Nephron progenitor cell (in vitro differentiated cells): ENCODE measurements around the gene TMEM97.

Source experiments
- DNase-seq: peaks from one replicate; pipeline ENCODE4 v3.0.0; 2021
- H3K27ac Mint-ChIP-seq: 2 replicates; pipeline ENCODE4 v1.8.0; 2021; ENCODE audit warnings: mild to moderate bottlenecking, moderate library complexity, mixed read lengths
- H3K27me3 Mint-ChIP-seq: 2 replicates; pipeline ENCODE4 v1.8.0; 2021; ENCODE audit warnings: mild to moderate bottlenecking, low read depth, mixed read lengths; ENCODE audit not compliant: poor library complexity
- H3K36me3 Mint-ChIP-seq: 2 replicates; pipeline ENCODE4 v1.8.0; 2021; ENCODE audit warnings: low read depth, mixed read lengths
- H3K4me1 Mint-ChIP-seq: 2 replicates; pipeline ENCODE4 v1.8.0; 2021; ENCODE audit warnings: mixed read lengths
- H3K4me3 Mint-ChIP-seq: 2 replicates; pipeline ENCODE4 v1.8.0; 2021; ENCODE audit warnings: mild to moderate bottlenecking, moderate library complexity, mixed read lengths
- H3K9me3 Mint-ChIP-seq: 2 replicates; pipeline ENCODE4 v1.8.0; 2021; ENCODE audit warnings: mild to moderate bottlenecking, moderate library complexity, mixed read lengths
- TF ChIP-seq, protein P1 (sequence below): fragments of 200-600 bp; sonication (generic); IDR thresholded peaks from 2 replicates; pipeline ENCODE4 v1.5.0; 2021; ENCODE audit warnings: antibody characterized with exemption

The TMEM97 gene

GRCh38 chr17:28319598-28319935, 567 bp downstream of the TMEM97 start:
- TF ChIP-seq, protein P1, sequence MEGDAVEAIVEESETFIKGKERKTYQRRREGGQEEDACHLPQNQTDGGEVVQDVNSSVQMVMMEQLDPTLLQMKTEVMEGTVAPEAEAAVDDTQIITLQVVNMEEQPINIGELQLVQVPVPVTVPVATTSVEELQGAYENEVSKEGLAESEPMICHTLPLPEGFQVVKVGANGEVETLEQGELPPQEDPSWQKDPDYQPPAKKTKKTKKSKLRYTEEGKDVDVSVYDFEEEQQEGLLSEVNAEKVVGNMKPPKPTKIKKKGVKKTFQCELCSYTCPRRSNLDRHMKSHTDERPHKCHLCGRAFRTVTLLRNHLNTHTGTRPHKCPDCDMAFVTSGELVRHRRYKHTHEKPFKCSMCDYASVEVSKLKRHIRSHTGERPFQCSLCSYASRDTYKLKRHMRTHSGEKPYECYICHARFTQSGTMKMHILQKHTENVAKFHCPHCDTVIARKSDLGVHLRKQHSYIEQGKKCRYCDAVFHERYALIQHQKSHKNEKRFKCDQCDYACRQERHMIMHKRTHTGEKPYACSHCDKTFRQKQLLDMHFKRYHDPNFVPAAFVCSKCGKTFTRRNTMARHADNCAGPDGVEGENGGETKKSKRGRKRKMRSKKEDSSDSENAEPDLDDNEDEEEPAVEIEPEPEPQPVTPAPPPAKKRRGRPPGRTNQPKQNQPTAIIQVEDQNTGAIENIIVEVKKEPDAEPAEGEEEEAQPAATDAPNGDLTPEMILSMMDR: no peak
- H3K9me3 Mint-ChIP-seq: no peaks in the 10 kb centered on the region
- H3K36me3 Mint-ChIP-seq: peaks cover 29% of the 10 kb centered on the region
- H3K27me3 Mint-ChIP-seq: peaks cover 6% of the 10 kb centered on the region
- H3K4me3 Mint-ChIP-seq: peak overlapping the region; percentile 88
- peak overlapping the region; percentile 71 for H3K27ac Mint-ChIP-seq
- DNase-seq: no peak
- peaks cover 68% of the 10 kb centered on the region for H3K4me1 Mint-ChIP-seq

GRCh38 chr17:28320215-28321061, 1.4 kb downstream of the TMEM97 start:
- H3K27me3 Mint-ChIP-seq: peaks cover 6% of the 10 kb centered on the region
- peaks cover 77% of the 10 kb centered on the region for H3K4me1 Mint-ChIP-seq
- no peak for DNase-seq
- peak overlapping the region; percentile 88 for H3K4me3 Mint-ChIP-seq
- no peaks in the 10 kb centered on the region for H3K9me3 Mint-ChIP-seq
- H3K36me3 Mint-ChIP-seq: peaks cover 29% of the 10 kb centered on the region
- H3K27ac Mint-ChIP-seq: peak overlapping the region; percentile 71
- TF ChIP-seq, protein P1: no peak

GRCh38 chr17:28324267-28324745, 5.3 kb downstream of the TMEM97 start:
- Mint-ChIP-seq H3K4me3 (no peak overlapping the region), H3K27ac (peak overlapping the region; percentile 42), H3K4me1 (peaks cover 63% of the 10 kb centered on the region), H3K36me3 (peaks cover 55% of the 10 kb centered on the region), H3K27me3 (no peaks in the 10 kb centered on the region), H3K9me3 (no peaks in the 10 kb centered on the region)
- no peak for DNase-seq
- TF ChIP-seq, protein P1: no peak

GRCh38 chr17:28324781-28325180, 5.8 kb downstream of the TMEM97 start:
- Mint-ChIP-seq H3K9me3 (no peaks in the 10 kb centered on the region), H3K36me3 (peaks cover 55% of the 10 kb centered on the region), H3K4me3 (no peak overlapping the region), H3K4me1 (peaks cover 58% of the 10 kb centered on the region), H3K27me3 (no peaks in the 10 kb centered on the region), H3K27ac (peak overlapping the region; percentile 46)
- no peak for DNase-seq
- TF ChIP-seq, protein P1: no peak

GRCh38 chr17:28325211-28325610, 6.2 kb downstream of the TMEM97 start:
- DNase-seq: no peak
- no peak overlapping the region for H3K4me3 Mint-ChIP-seq
- H3K9me3 Mint-ChIP-seq: no peaks in the 10 kb centered on the region
- H3K27me3 Mint-ChIP-seq: no peaks in the 10 kb centered on the region
- TF ChIP-seq, protein P1: no peak
- peaks cover 54% of the 10 kb centered on the region for H3K36me3 Mint-ChIP-seq
- peaks cover 54% of the 10 kb centered on the region for H3K4me1 Mint-ChIP-seq
- peak overlapping the region; percentile 46 for H3K27ac Mint-ChIP-seq

DNA sequence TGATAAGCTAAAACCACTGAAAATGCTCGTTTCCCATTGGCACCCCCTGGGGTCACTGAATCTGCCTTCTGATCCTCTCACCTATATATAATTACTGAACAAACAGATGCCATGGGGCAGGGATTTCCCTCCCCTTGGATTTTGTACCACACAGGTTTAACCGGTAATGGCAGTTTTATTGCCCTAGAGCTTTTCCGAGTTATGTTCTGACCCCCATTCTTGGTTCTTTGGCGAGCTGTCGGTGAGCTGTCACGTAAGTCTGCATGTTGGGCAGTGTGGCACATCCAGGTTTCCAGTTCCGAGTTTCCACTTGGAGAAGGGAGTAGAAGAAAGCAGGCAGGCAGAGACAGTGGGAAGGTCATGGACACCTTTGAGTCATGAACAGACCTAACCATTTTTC, 7.1 kb downstream of the TMEM97 start:
- Mint-ChIP-seq H3K27me3 (no peaks in the 10 kb centered on the region), H3K4me3 (no peak overlapping the region), H3K27ac (peak overlapping the region; percentile 46), H3K9me3 (no peaks in the 10 kb centered on the region), H3K4me1 (peaks cover 45% of the 10 kb centered on the region), H3K36me3 (peaks cover 45% of the 10 kb centered on the region)
- TF ChIP-seq, protein P1: no peak
- no peak for DNase-seq
